Astrocyte of the spinal cord (primary cell): ENCODE measurements around the gene BMP8A.
"Not testable (repeated sequence)": the region's sequence is repeated elsewhere in the genome, so short reads cannot be mapped to it uniquely, and the experiment has no call there.

ENCODE experiments used
- DNase-seq: peaks from one replicate; pipeline ENCODE4 v3.0.0; 2011; ENCODE audit warnings: low read depth, low spot score
- H3K4me3 ChIP-seq: 2 replicates; pipeline ENCODE4 v1.5.1; 2011; ENCODE audit warnings: low read depth, mild to moderate bottlenecking, low read length, moderate library complexity
- in situ Hi-C: cut with HindIII; loops from 2 replicates; pipeline ENCODE4 v1.10.0; 2017; ENCODE audit warnings: low sequenced_read_pairs
- TF ChIP-seq, protein P1 (sequence below): IDR thresholded peaks from 2 replicates; pipeline ENCODE4 v1.5.1; 2012; ENCODE audit warnings: low read depth, mild to moderate bottlenecking, low read length, inconsistent platforms

BMP8A gene

DNA sequence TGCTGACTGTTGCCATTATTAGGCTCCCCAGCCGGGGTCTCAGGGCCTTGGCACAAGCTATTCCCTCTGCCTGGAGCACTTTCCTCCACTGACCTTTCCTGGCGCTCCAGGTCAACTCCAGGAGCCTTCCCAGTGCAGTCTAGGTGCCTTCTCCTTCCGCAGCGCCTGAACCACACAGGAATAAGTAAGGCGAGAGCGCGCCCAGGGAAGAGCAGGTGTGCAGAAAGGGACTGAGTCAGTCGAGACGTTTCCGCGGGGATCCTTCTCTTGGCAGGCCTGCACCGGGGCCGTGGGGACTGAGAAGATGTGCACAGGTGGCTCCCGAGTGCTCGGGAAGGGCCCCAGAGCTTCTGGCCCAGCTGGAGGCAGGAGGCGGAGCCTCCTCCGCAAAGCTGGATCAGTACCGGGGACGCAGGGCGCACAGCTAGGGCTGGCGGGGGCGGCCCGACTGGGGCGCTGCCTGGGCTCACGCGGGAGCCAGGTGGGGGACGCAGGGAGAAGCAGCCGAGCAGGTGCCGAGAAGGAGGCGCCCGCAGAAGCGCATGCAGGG is 765 bp upstream of the BMP8A start:
- TF ChIP-seq, protein P1, sequence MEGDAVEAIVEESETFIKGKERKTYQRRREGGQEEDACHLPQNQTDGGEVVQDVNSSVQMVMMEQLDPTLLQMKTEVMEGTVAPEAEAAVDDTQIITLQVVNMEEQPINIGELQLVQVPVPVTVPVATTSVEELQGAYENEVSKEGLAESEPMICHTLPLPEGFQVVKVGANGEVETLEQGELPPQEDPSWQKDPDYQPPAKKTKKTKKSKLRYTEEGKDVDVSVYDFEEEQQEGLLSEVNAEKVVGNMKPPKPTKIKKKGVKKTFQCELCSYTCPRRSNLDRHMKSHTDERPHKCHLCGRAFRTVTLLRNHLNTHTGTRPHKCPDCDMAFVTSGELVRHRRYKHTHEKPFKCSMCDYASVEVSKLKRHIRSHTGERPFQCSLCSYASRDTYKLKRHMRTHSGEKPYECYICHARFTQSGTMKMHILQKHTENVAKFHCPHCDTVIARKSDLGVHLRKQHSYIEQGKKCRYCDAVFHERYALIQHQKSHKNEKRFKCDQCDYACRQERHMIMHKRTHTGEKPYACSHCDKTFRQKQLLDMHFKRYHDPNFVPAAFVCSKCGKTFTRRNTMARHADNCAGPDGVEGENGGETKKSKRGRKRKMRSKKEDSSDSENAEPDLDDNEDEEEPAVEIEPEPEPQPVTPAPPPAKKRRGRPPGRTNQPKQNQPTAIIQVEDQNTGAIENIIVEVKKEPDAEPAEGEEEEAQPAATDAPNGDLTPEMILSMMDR: no peak
- in situ Hi-C loops: no loop called here
- no peak overlapping the region for H3K4me3 ChIP-seq
- no peak for DNase-seq

DNA sequence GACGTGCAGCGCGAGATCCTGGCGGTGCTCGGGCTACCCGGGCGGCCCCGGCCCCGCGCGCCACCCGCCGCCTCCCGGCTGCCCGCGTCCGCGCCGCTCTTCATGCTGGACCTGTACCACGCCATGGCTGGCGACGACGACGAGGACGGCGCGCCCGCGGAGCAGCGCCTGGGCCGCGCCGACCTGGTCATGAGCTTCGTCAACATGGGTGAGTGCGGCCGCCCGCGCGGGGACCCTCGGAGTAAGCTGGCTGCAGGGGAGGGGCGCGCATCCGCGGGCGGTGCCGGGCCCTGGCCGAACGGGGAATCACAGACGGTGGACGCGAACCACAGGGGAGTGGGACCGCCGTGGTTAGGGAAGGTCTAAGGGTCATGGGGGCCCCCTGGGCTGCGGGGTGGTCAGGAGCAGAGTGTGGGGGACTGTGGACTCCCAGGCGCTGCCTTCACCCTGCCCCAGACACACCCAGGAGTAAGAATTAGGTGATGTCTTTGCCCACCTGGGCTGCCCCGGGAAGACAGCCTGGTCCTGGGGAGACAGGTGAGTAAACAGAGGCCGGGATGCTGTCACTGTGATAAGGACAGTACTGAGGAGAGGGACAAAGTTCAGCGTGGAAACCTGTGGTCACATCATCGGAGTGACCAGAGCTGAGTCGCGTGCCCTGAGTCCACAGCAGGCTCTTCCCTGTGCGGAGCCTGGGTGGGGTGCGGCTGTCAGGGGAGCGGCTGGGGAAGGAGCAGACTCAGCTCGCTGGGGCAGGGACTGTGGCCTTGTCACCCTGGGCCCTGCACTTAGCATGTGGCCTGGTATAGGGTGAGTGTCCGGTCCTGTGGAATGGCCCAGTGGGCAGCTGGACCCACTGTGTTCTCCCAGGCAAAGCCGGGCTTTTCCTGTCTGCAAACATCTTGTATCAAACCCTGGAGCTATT is 944 bp downstream of the BMP8A start:
- in situ Hi-C loops, DNase-seq, H3K4me3 ChIP-seq: not testable (repeated sequence)

DNA sequence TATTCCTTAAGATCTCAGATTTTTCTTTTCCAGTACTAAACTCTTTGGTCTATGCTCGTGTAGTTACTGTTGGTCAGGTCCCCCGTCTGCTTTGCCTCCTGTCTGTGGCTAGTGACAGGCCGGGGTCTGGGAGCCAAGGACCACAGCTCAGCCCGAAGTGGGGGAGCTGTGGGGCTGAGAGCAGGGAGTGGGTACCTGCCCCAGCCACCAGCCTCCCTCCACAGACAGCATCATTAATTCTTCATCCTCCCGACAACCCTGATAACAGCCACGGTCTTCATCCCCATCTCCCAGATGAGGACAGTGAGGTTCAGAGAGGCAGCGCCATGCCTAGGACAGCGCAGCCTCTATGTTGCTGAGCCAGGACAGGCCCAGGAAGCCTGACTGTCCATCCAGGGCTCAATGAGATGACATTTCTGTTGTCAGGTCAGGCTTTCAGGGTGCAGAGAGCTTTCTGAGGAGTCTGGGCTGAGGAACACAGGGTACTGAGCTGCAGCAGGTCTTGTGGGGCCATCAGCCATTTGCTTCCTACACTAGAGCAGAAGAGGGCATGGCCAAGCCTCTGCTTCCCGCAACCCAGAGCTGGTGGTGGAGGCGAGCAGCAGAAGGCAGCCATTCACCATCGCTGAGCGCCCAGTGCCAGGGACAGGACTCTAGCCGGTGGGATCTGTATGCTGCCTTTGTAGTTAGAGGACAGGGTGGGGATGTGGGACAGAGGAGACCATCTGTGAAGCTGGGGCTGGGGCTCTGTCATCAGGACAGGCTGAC is 1.8 kb downstream of the BMP8A start:
- DNase-seq, H3K4me3 ChIP-seq, in situ Hi-C loops: not testable (repeated sequence)

DNA sequence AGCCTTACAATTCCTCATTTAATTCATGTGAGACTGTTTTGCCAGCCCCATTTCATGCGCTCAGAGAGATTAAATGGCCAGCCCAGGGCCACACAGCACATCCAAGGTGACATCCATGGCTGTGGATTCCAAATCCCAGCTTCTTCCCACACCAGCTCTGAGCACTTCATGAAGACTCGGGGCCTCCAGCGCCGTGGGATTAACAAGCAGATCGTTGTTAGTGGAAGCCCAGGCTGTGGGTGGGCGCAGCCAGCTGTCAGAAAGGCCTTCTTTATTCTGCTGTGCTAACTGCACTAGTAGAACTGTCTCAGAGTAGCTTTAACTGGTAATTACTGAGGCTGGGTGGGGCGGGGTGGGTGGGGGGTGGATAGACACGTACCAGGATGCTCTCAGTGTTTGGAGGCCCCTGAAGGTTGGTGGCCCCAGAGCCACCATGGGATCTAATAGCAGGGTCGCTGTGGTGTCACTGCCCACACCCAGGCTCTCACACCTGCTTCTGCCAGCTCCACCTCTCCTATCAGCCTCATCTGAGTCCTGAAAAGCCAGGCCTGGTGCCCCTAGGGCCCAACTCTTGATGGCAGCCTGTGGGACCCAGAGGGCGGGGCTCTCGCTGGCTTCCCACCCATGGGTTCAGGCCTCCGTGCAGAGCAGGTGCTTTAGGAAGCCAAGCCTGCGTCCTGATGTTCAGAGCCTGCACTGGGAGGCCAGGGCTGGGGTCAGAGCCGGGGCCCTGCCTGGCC is 3.4 kb downstream of the BMP8A start:
- DNase-seq: no peak
- TF ChIP-seq, protein P1: no peak
- H3K4me3 ChIP-seq: no peak overlapping the region
- in situ Hi-C loops: no loop called here

DNA sequence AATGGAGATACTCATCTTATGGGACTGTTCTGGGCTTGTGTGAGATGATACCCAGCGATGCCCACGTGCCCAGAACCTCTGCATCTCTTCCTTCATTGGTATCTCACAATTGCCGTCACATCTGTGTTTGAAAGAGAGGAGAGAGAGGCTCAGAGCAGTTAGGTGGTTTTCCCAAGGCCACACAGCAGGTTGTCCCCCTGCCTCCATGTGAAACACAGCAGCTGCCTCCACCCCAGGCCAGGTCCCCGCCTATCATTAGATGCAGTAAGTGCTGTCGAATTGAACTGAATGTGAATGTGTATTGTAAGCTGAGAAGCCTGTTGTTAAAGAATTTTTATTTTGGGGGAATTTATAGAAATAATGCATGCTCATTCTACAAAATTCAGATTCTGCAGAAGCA is 5.1 kb downstream of the BMP8A start:
- DNase-seq, in situ Hi-C loops, H3K4me3 ChIP-seq: not testable (repeated sequence)

DNA sequence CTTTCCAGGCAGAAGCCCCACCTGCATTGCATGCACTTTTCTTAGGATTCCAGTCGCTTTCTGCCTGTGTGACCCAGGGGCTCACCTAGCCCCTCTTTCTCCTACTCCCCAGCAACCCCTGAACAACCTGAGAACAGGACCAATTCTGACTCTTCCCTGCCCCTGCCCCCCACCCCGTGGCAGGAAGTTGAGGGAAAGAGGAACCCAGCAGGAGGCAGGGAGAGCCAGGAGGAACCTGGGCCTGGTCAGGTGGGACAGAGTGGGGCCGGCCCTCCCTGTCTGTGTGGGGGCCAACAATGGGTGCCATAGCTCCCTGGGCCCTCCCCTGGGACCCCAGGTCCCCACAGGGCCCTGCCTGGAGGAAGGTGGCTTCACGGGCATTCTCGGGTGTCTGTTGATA is 6.1 kb downstream of the BMP8A start:
- TF ChIP-seq, protein P1: no peak
- DNase-seq: no peak
- in situ Hi-C loops: no loop called here

DNA sequence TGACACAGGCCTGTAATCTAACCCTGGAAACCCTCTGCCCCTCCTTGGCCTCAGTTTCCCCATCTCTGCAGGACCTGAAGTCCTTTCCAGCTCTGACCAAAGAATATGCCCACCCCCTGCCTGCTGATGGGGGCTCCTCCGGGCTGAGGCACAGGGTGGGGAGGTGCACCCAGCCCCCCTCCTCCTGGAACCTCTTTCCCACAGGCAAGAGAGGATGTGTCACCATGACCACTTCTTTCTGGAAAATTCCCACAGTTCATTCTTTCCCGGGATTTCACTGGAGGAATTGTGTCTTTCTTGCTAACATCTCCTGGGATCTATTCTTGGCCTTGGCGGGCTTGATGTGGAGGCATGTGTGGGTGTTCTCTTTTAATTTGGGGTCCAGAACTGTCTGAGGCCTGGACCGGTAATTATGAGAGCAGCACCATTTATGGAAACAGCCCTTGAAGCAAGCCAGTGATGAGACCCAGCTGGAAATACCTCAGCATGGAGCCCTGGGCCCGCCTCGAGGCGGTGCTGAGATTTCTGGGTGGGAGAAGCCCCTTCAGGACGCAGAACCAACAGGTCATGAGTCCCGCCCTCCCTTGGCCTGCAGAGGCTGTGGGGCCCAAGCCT is 6.8 kb downstream of the BMP8A start:
- in situ Hi-C loops, DNase-seq, H3K4me3 ChIP-seq: not testable (repeated sequence)

More for the DNA sequence above, 6.1 kb downstream of the BMP8A start:
- H3K4me3 ChIP-seq: no peak overlapping the region

DNA sequence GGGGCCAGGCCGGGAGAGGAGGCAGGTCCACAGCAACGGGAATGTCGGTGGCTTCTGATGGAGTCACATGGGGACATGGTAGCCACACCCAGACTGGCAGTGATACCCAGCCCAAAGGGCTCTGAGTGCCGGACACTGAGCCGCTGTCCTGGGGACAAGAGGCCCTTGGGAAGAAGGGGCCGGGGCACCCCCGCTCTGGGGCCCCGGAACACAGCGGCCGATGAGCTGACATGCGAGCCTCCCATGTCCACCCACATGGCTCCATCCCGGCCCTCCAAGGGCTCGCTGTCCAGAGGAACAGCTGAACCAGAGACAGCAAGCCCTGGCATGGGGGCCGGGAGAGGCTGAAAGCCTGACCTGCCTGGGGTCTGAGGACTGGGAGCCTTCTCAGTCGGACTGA is 7.4 kb downstream of the BMP8A start:
- H3K4me3 ChIP-seq, in situ Hi-C loops, DNase-seq: not testable (repeated sequence)
